Activated T-cell treated with anti-CD3 and anti-CD28 coated beads for 48 hours (primary cell): ENCODE data around the gene BTG1.
A peak's percentile ranks its signal among the peaks of the same experiment; 100 is the strongest.
"Not testable (repeated sequence)": the region's sequence is repeated elsewhere in the genome, so short reads cannot be mapped to it uniquely, and the experiment has no call there.

Experiments
- DNase-seq: peaks from one replicate; pipeline ENCODE4 v3.0.0-alpha.2; 2020; ENCODE audit warnings: low read depth

Gene BTG1

DNA sequence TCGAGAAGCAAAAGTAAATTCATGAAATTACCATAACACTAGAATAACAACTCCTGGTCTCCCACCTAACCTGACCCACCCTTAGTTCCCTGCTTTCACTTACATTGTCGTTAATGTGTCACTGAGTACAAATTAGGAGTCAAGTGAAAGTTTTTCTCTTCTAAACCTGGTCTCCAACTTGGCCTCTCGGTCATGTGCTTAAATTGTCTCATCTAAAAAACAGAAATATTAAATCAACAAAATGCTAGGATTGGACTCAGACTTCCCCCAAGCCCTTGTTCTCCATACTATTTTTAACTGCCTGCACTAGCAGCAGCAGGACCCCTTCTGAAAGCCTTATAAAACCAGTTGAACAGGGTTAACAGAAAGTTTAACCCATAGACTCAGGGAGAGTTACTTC lies 1.8 kb upstream of the BTG1 start:
- no peak for DNase-seq

DNA sequence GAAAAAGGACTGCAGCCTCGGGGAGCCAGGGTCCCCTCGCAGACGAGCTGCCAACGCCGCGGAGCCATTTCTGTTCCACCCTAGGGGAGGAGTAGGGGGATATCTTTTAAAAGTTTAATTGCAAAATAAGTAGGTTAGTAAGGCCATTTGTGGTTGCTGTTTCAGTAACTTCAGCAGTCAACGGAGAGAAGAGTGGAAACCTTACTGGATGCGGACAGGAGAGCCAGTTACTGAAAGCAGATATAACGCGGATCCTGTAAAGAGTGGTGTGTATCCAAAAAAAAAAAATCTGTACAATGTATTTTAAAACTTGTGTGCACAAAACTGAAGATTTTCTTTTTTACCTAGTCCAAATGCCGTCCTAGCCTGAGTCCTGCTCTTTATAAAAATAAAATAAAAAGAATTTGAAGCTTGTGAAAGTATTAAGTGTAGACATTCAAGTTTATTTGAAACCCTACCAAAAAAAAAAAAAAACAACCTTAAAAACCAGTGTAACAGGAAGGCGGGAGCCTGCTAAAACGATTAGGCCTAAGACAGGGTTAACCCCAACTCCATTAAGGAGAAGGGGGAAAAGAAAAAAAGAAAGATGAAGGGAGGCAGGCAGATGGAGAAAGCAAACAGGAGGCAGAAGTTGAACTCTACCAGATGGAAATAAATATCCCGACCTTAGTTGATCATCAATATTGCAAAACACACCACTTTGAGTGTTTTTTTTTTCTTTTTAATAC lies 1.0 kb upstream of the BTG1 start:
- DNase-seq, result no peak

DNA sequence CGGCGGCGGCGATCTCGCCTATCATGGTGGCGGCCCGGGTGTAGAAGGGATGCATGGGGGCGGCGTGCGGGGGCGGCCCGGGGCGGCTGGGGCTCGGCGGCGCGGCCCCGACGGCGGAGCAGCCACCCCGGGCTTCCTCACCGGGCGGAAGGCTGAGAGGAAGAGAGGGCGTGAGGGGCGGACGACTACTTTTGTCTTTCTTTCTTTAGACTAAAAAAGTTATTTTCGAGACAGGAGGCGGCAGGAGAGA lies 240 bp downstream of the BTG1 start:
- DNase-seq, result no peak

DNA sequence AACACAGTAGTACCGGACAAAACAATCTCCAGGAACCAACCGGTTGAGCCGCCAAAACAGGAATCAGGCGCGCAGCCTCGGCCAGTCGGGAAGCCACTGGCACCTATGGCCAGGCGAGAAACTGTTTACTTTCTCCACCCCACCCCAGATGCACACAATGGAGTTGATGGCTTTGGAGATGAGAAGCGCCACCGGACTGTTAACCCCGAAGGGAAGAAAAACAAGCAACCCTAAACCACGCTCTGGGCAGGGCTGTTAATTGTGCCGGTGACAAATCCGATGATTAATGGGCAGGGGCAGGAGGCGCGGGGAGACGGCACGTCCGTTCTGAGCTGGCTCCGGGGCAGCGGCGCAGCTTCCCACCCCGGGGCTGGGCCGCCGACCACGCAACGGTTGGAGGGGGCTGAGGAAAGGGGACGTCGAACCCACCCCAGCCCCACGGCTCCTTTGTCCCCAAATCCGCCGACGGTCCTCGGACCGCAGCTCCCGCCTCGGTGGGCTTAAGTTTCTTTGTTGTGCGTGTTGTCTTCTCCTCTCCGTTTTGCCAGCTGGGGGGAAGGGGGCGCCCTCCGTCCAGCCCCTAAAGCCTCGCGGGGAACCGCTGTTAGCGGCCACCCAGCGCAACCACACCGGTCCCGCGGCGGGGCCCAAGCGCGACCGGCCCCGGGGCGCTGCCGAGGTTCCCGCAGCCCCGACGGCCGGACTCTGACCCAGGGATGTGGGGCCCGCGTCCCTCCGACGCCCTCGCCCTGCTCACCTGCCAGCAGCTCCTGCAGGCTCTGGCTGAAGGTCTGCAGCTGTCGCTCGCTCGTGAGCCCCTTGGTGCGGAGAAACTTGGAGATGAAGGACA lies 790 bp downstream of the BTG1 start:
- peak; percentile 43 for DNase-seq

DNA sequence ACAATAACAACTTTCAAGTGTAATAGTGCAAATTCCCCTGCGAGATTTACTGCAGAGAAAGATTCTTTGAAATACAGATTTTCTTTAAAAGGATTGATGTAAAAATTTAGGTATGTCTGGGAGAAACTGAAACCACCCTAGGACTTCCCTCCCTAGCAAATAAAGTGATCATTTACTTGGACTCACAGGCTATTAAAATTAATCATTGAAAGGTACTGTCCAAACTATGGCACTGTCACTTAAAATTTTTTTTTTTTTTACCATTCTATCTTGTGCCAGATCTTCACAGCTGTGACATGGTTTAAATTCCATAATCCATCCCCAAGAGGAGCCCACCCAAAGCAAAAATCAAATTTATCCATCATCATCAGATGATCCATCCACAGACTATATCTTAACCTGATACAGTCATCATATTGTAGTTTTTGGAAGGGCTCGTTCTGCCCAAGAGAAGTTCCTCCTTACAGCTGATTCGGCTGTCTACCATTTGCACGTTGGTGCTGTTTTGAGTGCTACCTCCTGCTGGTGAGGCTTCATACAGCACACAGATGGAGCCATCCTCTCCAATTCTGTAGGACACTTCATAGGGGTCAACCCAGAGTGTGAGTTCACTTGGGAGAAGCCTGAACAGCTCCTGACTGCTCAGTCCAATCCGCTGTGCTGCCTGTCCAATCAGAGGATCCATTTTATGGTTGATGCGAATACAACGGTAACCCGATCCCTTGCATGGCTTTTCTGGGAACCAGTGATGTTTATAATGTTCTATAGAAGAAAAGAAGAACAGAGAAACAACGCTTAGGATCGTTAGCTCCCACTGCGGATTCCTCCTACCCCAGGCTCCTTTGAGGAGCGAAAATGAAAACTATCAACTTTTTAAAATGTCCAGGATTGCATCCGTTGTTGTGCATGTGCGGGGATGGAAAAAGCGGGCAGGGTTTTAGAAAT lies 1.7 kb downstream of the BTG1 start:
- DNase-seq, result peak; percentile 57

DNA sequence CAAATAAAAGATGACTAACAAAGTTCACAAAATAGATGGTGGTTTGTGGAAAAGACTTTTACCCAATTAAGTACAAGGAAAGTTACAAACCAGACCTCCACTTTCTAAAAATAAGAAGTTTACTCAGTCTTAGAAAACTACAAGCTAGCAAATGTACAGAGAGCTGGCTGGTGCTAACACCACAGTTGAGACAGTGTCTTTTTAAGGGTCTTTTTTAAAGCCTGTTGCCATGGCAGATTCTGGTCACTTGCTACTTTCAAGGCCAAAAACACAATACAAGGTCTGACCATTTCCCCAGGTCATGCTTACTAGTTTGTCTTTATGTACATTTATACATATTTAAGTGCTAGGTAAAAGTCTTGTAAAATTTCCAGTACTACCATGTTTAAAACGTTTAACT lies 2.4 kb downstream of the BTG1 start:
- no peak for DNase-seq

DNA sequence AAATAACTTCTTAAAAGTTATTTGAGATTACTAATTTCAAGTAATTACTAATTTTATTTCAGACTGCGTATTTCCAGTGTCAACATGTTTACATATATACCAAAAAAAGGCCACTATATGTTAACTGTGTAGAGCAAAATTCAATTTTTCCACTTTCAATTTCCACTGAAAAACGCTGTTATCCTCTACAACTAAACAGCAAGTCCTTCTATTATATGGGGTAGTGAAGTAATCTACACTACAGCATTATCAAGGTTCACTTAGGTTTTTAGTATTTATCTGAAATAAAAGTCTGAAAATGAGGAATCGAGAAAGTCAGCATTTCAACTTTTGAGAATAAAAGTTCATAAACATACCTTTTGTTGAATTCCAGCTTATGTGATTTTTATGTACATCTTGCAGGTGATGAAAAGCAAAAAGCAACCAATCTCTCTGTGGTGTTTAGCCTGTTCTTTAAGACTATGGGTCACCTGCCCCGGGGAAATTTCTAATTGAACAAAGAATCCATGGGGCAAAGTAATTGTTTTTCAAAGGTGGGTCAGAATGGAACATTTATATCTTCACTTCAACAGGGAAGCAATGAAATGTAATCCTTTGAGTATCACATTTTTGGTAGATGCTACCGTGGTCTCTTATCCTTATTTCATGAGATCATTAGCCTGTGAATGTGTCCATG lies 3.3 kb downstream of the BTG1 start:
- DNase-seq, result no peak

DNA sequence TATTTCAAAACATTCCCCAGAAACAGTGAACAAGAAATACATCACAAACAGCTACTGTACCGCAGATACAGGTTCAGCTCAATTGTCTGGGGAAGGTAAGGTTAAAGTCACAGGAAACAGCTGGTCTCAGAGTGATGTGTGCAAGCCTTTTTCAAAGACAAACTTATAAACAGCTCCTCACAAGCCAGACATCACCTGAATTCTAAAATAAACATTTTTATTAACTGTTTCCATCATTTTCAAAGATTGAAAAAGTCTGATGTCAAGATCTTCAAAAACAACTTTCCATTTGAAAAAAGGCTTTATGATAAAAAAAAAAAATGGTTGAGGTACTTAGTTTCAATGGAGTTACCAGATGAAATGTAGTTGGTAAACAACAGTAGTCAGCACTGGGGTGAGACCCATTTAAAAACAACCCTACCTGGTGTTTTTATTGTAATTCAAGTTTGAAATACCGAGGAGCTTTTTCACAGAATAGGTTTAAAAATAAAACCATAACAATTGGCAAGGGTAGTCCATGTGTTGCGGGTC lies 4.0 kb downstream of the BTG1 start:
- DNase-seq, result no peak

DNA sequence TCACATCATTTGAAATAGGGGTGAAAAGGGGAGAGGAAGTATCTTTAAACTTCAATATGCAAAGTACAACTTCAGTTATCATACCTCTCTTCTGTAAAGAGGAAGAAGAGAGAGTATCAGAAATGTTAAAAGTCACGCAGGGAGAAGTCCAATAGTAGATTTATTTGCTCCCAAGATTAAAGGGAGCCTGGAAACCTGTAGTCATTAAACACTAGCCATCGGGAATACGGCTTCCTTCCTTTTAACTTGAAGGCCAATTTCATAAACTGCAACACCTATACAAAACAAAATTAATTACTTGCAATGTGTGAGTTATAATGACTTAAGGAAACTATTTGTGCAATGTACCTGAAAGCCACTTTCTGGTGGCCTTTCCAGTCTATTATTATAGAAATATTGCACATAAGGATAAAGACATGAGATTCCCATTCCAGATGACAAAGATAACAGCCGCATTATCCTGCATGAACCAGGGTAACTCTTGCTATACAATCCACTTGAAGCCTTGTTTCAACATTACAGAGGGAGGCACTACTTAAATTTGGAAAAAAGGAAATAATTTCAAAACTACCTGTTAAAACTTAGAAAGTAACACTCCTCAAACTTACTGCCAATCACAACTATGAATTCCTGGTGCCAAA lies 4.6 kb downstream of the BTG1 start:
- DNase-seq, result no peak

DNA sequence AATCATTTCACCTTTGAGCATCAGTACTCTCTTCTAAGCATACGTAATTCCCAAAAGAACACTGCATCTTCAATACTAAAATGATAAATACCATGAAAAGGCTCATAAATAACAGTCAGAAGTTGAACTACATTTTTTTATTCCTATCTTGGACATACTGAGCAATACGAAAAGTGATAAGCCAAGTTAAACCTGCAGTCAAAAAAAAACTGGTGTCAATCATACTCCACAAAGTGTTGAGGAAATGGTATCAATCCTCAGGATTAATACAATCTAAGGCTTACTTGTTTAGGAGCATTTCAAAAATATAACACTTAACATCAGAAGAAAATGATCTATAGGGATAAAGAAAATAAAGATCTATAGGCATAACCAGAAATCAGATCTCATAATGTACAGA lies 5.5 kb downstream of the BTG1 start:
- DNase-seq, result no peak

DNA sequence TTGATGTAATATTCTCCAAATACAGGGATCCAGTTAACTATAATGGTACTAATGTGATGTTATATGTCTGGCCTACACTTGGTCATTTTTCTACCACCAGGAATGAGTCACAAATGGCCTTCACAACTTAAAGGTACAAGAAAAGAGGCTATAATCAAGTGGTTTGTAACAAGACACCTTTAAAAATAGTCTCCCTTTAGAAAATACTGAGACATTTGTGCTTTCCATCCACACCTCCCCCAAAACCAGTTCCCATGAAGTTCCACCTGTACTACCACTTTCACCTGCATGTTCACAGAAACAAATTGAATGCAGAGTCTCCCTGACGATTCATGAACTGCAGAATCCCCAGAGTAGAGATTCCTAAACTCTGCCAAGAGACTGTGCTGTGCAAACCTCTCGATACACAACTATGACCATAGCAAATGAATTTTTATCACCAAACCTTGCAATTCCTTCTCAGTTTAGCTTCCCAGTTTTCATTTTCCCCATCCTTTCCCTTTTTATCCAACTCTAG lies 6.0 kb downstream of the BTG1 start:
- no peak for DNase-seq

DNA sequence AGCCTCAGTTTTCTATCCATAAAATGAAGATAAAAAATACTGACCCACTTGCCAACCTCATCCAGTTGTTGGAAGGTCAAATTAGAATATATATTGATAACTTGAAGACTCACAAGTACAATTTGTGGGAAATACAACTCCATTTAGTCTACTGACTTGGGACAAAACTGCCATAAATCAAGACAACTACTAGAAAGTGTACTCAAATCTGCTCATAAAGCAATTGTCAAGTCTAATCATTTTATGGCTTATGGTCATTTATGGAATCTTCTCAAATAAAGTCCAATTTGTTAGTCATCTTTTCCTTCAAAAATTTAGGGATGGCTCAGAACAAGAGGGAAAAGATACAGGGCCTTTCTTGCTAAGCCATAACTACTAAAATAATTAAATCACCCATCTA lies 7.0 kb downstream of the BTG1 start:
- DNase-seq, result no peak

DNA sequence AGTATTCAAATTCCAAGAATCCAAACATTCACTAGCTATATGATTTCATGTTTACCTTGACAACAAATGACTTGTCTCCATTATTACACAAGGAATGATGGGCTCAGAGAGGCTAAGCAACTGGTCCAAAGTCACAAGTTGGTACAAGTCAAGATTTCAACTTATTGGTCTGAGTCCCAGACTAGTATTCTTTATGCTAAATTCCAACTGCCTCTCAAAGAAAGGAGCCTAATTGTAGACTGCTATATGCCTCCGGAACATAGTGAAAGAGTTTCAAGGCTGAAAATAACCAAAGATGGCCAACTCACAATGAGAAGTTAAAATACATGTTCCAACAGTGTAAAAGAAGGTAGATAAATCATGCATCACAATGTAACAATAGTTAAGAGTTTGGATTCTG lies 7.5 kb downstream of the BTG1 start:
- no peak for DNase-seq

DNA sequence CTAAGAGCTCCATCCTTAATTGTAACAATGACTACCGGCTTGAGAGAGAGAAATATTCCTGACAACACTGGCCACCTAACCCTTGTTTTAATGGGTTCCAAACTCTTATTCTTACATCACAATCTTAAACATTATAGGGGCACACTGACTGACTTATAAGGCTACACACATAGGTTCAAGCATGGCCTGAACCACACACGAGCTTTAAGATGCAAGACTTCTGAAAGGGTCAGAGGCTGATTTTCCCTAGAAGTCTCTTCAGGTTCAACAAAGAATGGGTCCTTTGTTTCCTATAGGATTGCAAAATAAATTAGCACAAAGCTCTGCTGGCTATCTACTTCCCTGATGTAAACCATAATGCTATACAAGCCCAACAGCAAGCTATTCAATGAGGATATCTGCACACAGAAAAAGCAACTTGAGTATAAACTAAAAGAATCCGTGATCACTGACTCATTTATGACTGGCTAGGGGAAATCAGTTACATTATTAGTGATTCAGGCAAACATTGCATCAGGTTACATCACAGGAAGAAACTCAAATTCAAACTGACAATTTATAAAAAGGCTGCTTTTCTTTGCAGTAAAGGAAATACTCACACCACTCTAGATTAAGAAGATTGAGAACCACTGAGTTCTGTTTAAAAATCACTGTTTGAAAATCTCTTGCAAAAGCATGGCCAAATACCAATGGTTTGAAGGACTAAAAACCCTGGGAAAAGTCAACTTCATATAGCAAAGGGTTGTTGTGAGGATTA lies 8.5 kb downstream of the BTG1 start:
- no peak for DNase-seq

DNA sequence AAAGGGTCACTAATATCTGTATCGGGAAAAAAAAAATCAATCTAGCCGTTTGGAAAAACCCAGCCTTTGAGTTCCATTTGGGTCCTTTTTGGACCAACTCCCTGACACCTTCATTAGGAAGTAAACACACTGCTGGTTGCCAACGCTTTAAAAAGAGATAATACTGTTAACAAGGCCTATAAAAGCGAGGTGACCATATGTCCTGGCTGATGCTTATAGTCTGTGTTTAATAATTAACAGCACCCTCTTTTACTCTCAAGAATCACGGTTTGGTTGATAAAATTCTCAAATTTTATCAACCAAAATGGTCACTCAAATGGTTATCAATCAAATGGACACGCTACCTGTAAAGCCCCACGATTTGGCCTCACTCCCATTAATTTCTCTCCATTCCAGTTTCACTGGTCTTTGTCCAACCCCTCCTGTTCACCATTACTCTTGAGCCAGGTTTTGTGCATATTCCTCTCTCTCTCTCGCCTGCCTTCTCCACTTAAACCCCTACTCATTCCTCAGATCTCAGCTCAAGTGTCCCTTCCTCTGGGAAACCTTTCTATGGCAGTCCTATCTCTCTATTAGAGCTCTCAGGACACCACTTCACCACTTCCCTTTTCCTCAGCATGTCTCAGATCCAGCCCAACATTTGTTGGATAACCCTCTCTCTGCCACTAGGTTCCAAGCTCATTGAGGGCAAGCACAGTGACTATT lies 9.5 kb downstream of the BTG1 start:
- DNase-seq, result no peak

DNA sequence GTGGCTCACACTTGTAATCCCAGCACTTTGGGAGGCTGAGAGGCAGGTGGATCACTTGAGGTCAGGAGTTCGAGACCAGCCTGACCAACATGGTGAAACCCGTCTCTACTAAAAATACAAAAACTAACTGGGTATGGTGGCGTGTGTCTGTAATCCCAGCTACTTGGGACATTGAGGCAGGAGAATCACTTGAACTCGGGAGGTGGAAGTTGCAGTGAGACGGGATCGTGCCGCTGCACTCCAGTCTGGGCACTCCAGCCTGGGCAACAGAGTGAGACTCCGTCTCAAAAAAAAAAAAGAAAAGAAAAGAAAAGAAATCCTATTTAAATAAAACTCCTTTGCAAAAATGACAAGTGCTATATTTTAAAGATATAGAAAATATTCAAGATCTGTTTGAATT lies 10.1 kb downstream of the BTG1 start:
- not testable (repeated sequence) for DNase-seq

DNA sequence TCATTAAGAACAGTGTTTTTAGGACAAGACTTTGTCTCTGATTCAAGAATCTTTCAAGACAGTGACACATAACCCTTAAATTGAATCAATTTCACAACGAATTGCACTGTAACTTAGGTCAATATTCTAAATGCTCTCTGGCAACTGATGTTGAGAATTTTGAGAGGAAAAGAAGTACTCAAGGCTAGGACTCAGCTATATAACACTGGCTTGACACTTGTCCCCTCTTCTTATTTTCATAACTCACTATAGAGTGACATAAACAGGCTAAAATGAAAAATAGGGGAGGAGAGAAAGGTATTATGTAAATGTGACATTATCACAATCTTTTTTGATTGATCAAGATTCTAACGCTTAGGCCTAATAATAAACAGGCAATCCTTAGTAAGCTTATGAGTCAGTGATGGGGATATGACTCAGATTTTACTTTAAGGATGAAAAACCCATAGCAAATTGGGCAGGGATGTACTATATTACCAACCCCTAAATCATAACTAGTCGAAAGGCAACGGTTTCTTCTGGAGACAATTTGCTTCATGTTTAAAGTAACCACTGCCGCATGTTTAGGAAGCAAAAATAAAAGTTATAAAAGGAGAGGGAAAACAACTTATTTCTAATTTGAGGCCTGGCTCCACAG lies 10.9 kb downstream of the BTG1 start:
- DNase-seq, result no peak

DNA sequence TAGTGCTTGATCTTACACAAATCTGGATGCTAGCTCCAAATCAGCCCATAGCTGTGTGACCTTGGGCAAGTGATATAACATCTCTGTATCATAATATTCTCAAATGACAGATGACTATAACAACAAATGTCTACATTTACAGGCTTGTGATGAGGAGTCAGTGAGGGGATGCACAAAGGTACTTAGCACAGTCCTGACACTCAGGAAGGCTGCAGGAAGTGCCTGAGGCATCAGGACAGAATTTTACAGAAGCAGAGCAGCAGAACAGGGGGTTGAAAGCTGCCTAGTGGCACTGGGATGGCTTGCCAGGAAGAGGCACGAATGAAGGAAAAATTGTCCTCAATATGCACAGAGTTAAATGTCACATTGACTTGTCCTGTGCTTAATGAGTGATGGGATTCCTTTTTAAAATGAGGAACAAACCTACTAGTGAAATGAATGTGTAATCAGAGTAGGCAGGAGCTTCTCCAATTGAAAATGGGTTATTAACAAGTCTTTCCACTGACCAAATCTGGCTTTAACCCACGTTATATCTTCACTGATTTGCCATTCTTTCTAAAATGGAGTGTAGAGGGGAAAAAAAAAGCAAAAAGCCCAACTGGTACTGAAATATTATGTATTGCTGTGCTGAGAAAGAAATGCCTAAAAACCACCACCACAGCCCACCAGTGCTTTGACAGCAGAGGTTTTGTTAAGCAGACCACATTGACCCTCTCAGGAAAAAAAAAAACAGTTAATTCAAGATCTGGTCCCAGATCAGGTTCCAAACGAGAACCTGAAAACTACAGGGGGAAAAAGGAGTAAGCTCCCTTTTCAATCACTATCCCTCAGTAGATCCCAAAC lies 11.6 kb downstream of the BTG1 start:
- DNase-seq, result no peak
